GM12878 (cell line): ENCODE measurements around the gene SPATA25.

Experiments used
- CREB1 ChIP-seq: IDR thresholded peaks from 2 replicates; pipeline ENCODE4 v1.6.1; 2012; ENCODE audit warnings: low read depth, mild to moderate bottlenecking, inconsistent platforms
- FOXK2 ChIP-seq: fragments of 450-650 bp; IDR thresholded peaks from 2 replicates; pipeline ENCODE4 v1.6.1; 2017; ENCODE audit warnings: mild to moderate bottlenecking, moderate library complexity
- RAD21 ChIP-seq: IDR thresholded peaks from 2 replicates; pipeline ENCODE4 v1.6.1; 2011; ENCODE audit warnings: mild to moderate bottlenecking, low read depth, low read length, moderate library complexity; ENCODE audit not compliant: insufficient read depth
- SREBF1 ChIP-seq: IDR thresholded peaks from 2 replicates; pipeline ENCODE4 v1.6.1; 2012; ENCODE audit warnings: mild to moderate bottlenecking, low read length
- TF ChIP-seq, protein P1 (sequence below): IDR thresholded peaks from 2 replicates; pipeline ENCODE4 v1.6.1; 2011; ENCODE audit warnings: low read depth, low read length, improper control_type of control experiment, borderline replicate concordance

DNA sequence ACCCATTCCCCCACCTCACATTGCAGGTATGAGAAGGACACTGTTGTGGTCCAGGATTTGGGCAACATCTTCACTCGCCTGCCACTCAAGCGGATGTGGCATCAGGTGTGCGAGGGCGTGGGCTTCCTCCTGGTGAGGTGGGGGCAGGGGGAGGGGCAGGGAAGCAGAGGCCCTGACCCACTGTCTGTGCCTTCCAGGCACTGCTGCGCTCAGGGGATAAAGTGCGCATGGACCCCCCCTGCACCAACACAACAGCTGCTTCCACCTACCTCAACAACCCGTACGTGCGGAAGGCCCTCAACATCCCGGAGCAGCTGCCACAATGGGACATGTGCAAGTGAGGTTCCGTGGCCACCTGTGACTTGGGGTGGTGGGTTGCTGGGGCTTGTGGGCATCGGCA lies 7.4 kb upstream of the SPATA25 start:
- TF ChIP-seq, protein P1, sequence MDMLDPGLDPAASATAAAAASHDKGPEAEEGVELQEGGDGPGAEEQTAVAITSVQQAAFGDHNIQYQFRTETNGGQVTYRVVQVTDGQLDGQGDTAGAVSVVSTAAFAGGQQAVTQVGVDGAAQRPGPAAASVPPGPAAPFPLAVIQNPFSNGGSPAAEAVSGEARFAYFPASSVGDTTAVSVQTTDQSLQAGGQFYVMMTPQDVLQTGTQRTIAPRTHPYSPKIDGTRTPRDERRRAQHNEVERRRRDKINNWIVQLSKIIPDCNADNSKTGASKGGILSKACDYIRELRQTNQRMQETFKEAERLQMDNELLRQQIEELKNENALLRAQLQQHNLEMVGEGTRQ: no peak
- TF ChIP-seq CREB1 (no peak), SREBF1 (no peak), FOXK2 (no peak), RAD21 (no peak)
